ENCODE data around the gene KPNB1.

- TF ChIP-seq POLR2A (IDR thresholded peaks at IDR 0.05; ENCODE audit: low read depth): no peak
- TF ChIP-seq, protein P1, sequence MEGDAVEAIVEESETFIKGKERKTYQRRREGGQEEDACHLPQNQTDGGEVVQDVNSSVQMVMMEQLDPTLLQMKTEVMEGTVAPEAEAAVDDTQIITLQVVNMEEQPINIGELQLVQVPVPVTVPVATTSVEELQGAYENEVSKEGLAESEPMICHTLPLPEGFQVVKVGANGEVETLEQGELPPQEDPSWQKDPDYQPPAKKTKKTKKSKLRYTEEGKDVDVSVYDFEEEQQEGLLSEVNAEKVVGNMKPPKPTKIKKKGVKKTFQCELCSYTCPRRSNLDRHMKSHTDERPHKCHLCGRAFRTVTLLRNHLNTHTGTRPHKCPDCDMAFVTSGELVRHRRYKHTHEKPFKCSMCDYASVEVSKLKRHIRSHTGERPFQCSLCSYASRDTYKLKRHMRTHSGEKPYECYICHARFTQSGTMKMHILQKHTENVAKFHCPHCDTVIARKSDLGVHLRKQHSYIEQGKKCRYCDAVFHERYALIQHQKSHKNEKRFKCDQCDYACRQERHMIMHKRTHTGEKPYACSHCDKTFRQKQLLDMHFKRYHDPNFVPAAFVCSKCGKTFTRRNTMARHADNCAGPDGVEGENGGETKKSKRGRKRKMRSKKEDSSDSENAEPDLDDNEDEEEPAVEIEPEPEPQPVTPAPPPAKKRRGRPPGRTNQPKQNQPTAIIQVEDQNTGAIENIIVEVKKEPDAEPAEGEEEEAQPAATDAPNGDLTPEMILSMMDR (IDR thresholded peaks at IDR 0.05): no peak
Observed at GRCh38 chr17:47724705-47725104, 75.0 kb downstream of the KPNB1 start.
